ENCODE measurements around the gene SHISA4.

GRCh38 chr1:201881617-201882016 lies 7.1 kb upstream of the SHISA4 start:
- TF ChIP-seq CTCF (IDR thresholded peaks at IDR 0.05): no peak
- TF ChIP-seq EP300 (IDR thresholded peaks at IDR 0.05; ENCODE audit: low read depth): no peak
- no peak for TF ChIP-seq POLR2AphosphoS5 (IDR thresholded peaks at IDR 0.05)
- TF ChIP-seq POLR2A (IDR thresholded peaks at IDR 0.05): no peak
